SK-N-SH treated with all-trans-retinoic acid at 6 μM for 48 hours (cell line): ENCODE results near the gene ECI1.

Experiments used
- ARNTL ChIP-seq: fragments of 450-650 bp; formaldehyde crosslinking; IDR thresholded peaks from 2 replicates; pipeline ENCODE4 v1.5.0; 2020; ENCODE audit warnings: low read depth, mild to moderate bottlenecking, moderate library complexity, borderline replicate concordance
- CSDC2 ChIP-seq: fragments of 250-450 bp; sonication (Bioruptor Pico); IDR thresholded peaks from 2 replicates; pipeline ENCODE4 v1.5.0; 2020; ENCODE audit warnings: mild to moderate bottlenecking, moderate library complexity
- GLIS3 ChIP-seq: fragments of 250-450 bp; sonication (Bioruptor Pico); IDR thresholded peaks from 2 replicates; pipeline ENCODE4 v1.5.0; 2020; ENCODE audit warnings: mild to moderate bottlenecking, moderate library complexity
- PPARA ChIP-seq: fragments of 250-450 bp; sonication (Bioruptor Pico); IDR thresholded peaks from 2 replicates; pipeline ENCODE4 v1.5.0; 2020; ENCODE audit warnings: mild to moderate bottlenecking, borderline replicate concordance
- RARB ChIP-seq: fragments of 250-450 bp; sonication (Bioruptor Pico); IDR thresholded peaks from 2 replicates; pipeline ENCODE4 v1.8.0; 2021; ENCODE audit warnings: mild to moderate bottlenecking, moderate library complexity
- TCF4 ChIP-seq: fragments of 250-450 bp; sonication (Bioruptor Pico); IDR thresholded peaks from 2 replicates; pipeline ENCODE4 v1.8.0; 2021; ENCODE audit warnings: mild to moderate bottlenecking, moderate library complexity, borderline replicate concordance
- ZFP3 ChIP-seq: fragments of 250-450 bp; sonication (Bioruptor Pico); IDR thresholded peaks from 2 replicates; pipeline ENCODE4 v1.5.0; 2020; ENCODE audit warnings: mild to moderate bottlenecking, moderate library complexity
- ZFP30 ChIP-seq: fragments of 450-650 bp; formaldehyde crosslinking; IDR thresholded peaks from 2 replicates; pipeline ENCODE4 v1.5.0; 2022; ENCODE audit warnings: mild to moderate bottlenecking, moderate library complexity
- ZNF8 ChIP-seq: fragments of 450-650 bp; formaldehyde crosslinking; IDR thresholded peaks from 2 replicates; pipeline ENCODE4 v1.5.0; 2020; ENCODE audit warnings: mild to moderate bottlenecking, moderate library complexity
- TF ChIP-seq, protein P1 (sequence below): fragments of 250-450 bp; sonication (Bioruptor Pico); IDR thresholded peaks from 2 replicates; pipeline ENCODE4 v1.8.0; 2020; ENCODE audit warnings: mild to moderate bottlenecking, moderate library complexity, borderline replicate concordance
- TF ChIP-seq, protein P2 (sequence below): fragments of 250-450 bp; sonication (Bioruptor Pico); IDR thresholded peaks from 2 replicates; pipeline ENCODE4 v1.5.0; 2020; ENCODE audit warnings: mild to moderate bottlenecking, moderate library complexity
- TF ChIP-seq, protein P3 (sequence below): fragments of 250-450 bp; sonication (Bioruptor Pico); IDR thresholded peaks from 2 replicates; pipeline ENCODE4 v1.5.1; 2020; ENCODE audit warnings: low read depth, mild to moderate bottlenecking, moderate library complexity
- TF ChIP-seq, protein P4 (sequence below): fragments of 250-450 bp; sonication (Bioruptor Pico); IDR thresholded peaks from 2 replicates; pipeline ENCODE4 v1.5.1; 2021; ENCODE audit warnings: mild to moderate bottlenecking, moderate library complexity

DNA sequence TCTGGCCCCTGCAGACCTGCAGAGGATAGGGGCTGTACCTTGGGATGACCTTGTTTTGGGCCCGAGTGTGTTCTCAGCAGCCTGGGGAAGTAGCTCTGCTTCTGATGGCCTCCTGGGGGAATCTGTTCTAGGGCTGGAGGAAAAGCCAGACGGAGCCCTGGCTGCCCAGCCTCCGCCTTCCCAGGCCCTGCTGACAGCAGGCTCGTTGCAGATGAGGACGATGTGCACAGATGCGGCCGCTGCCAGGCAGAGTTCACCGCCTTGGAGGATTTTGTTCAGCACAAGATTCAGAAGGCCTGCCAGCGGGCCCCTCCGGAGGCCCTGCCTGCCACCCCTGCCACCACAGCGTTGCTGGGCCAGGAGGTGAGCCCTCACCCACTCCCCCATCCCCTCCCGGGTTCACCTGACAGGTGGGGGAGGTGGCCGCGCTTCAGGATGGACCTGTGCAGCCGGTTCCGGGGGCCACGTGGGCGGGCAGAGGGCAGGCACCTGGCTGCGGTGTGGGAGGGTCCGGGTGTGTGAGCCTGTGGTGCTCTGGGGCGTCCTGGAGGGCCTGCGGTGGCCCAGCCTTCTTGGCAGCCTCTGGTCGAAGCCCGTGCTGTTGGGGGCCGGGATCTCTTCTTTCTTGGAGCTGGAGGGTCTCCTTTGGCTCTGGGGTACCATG, 23.1 kb downstream of the ECI1 start:
- no peak for TF ChIP-seq RARB (CRISPR knock-in tag)
- no peak for TF ChIP-seq ZFP3 (CRISPR knock-in tag)
- TF ChIP-seq ZNF8 (CRISPR knock-in tag) = no peak
- TF ChIP-seq ZFP30 (CRISPR knock-in tag) = no peak
- TF ChIP-seq, protein P1, sequence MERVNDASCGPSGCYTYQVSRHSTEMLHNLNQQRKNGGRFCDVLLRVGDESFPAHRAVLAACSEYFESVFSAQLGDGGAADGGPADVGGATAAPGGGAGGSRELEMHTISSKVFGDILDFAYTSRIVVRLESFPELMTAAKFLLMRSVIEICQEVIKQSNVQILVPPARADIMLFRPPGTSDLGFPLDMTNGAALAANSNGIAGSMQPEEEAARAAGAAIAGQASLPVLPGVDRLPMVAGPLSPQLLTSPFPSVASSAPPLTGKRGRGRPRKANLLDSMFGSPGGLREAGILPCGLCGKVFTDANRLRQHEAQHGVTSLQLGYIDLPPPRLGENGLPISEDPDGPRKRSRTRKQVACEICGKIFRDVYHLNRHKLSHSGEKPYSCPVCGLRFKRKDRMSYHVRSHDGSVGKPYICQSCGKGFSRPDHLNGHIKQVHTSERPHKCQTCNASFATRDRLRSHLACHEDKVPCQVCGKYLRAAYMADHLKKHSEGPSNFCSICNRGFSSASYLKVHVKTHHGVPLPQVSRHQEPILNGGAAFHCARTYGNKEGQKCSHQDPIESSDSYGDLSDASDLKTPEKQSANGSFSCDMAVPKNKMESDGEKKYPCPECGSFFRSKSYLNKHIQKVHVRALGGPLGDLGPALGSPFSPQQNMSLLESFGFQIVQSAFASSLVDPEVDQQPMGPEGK (CRISPR knock-in tag) = no peak
- TF ChIP-seq, protein P2, sequence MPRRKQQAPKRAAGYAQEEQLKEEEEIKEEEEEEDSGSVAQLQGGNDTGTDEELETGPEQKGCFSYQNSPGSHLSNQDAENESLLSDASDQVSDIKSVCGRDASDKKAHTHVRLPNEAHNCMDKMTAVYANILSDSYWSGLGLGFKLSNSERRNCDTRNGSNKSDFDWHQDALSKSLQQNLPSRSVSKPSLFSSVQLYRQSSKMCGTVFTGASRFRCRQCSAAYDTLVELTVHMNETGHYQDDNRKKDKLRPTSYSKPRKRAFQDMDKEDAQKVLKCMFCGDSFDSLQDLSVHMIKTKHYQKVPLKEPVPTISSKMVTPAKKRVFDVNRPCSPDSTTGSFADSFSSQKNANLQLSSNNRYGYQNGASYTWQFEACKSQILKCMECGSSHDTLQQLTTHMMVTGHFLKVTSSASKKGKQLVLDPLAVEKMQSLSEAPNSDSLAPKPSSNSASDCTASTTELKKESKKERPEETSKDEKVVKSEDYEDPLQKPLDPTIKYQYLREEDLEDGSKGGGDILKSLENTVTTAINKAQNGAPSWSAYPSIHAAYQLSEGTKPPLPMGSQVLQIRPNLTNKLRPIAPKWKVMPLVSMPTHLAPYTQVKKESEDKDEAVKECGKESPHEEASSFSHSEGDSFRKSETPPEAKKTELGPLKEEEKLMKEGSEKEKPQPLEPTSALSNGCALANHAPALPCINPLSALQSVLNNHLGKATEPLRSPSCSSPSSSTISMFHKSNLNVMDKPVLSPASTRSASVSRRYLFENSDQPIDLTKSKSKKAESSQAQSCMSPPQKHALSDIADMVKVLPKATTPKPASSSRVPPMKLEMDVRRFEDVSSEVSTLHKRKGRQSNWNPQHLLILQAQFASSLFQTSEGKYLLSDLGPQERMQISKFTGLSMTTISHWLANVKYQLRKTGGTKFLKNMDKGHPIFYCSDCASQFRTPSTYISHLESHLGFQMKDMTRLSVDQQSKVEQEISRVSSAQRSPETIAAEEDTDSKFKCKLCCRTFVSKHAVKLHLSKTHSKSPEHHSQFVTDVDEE (CRISPR knock-in tag) = no peak
- TF ChIP-seq GLIS3 (CRISPR knock-in tag) = no peak
- TF ChIP-seq ARNTL = no peak
- TF ChIP-seq, protein P3, sequence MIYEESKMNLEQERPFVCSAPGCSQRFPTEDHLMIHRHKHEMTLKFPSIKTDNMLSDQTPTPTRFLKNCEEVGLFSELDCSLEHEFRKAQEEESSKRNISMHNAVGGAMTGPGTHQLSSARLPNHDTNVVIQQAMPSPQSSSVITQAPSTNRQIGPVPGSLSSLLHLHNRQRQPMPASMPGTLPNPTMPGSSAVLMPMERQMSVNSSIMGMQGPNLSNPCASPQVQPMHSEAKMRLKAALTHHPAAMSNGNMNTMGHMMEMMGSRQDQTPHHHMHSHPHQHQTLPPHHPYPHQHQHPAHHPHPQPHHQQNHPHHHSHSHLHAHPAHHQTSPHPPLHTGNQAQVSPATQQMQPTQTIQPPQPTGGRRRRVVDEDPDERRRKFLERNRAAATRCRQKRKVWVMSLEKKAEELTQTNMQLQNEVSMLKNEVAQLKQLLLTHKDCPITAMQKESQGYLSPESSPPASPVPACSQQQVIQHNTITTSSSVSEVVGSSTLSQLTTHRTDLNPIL (CRISPR knock-in tag) = no peak
- TF ChIP-seq CSDC2 (CRISPR knock-in tag) = no peak
- TF ChIP-seq, protein P4, sequence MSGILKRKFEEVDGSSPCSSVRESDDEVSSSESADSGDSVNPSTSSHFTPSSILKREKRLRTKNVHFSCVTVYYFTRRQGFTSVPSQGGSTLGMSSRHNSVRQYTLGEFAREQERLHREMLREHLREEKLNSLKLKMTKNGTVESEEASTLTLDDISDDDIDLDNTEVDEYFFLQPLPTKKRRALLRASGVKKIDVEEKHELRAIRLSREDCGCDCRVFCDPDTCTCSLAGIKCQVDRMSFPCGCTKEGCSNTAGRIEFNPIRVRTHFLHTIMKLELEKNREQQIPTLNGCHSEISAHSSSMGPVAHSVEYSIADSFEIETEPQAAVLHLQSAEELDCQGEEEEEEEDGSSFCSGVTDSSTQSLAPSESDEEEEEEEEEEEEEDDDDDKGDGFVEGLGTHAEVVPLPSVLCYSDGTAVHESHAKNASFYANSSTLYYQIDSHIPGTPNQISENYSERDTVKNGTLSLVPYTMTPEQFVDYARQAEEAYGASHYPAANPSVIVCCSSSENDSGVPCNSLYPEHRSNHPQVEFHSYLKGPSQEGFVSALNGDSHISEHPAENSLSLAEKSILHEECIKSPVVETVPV (CRISPR knock-in tag) = no peak
- TF ChIP-seq PPARA (CRISPR knock-in tag) = no peak
- no peak for TF ChIP-seq TCF4 (CRISPR knock-in tag)
